ENCODE data around the gene KRT72. TPM values are rescaled to one million over a fixed set of nuclear protein-coding genes. Genes with fewer than 3 reads are reported as not detected.

KRT72 gene
- not detected in 2 replicates for total RNA-seq (2021)
- long read RNA-seq = 0 reads

DNA sequence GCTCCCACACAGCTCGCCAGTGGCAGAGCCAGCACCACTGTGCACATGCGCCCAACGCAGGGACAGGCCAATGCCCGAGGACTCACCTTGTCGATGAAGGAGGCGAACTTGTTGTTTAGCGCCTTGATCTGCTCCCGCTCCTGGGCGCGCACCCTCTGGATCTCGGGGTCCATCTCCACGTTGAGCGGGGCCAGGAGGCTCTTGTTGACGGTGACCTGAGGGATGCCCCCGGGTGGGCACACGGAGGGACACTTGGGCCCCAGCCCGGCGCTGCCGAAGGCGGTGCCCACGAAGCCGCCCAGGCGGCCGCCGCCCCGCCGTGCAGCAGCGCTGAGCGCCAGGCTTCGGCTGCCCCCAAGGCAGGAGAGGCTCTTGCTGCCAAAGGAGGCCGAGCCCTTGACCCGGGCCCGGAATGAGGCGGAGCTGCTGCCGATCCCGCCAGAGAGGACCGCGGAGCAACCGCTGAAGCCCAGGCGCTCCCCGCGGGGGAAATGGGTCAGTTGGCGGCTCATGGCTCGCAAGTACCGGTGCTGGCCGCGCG lies at the start of gene KRT72:
TSS of gene KRT72 (minus strand) at position 523 of the 541 bp plus-strand sequence. CDS start at position 512, 11 bp downstream.
- Mint-ChIP-seq H3K27me3 (ENCODE audit: low read depth) (peaks cover 33% of the 10 kb centered on the region), H3K4me3 (no peak within 1 kb of the TSS), H3K4me1 (no peaks in the 10 kb centered on the region), H3K9me3 (no peaks in the 10 kb centered on the region), H3K27ac (no peak within 1 kb of the TSS), H3K36me3 (ENCODE audit: insufficient read depth in 1 of 3, low read depth in 3 of 3) (no peaks in the 10 kb centered on the region)
- TF ChIP-seq, protein P1, sequence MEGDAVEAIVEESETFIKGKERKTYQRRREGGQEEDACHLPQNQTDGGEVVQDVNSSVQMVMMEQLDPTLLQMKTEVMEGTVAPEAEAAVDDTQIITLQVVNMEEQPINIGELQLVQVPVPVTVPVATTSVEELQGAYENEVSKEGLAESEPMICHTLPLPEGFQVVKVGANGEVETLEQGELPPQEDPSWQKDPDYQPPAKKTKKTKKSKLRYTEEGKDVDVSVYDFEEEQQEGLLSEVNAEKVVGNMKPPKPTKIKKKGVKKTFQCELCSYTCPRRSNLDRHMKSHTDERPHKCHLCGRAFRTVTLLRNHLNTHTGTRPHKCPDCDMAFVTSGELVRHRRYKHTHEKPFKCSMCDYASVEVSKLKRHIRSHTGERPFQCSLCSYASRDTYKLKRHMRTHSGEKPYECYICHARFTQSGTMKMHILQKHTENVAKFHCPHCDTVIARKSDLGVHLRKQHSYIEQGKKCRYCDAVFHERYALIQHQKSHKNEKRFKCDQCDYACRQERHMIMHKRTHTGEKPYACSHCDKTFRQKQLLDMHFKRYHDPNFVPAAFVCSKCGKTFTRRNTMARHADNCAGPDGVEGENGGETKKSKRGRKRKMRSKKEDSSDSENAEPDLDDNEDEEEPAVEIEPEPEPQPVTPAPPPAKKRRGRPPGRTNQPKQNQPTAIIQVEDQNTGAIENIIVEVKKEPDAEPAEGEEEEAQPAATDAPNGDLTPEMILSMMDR (conservative IDR thresholded peaks at IDR 0.05) = no peak
- Histone ChIP-seq H3K4ac (ENCODE audit: low read depth, low read length) (no peak within 1 kb of the TSS), H4K5ac (ENCODE audit: insufficient read length, low read depth, low read length) (no peak within 1 kb of the TSS), H2AK5ac (ENCODE audit: insufficient read length, low read length) (no peak within 1 kb of the TSS), H3K9ac (ENCODE audit: extremely low read depth, insufficient read length, low read length) (no peak within 1 kb of the TSS), H3K79me1 (ENCODE audit: insufficient read depth, low read depth, low read length, poor library complexity, severe bottlenecking) (no peaks in the 10 kb centered on the region), H3K23ac (ENCODE audit: insufficient read length, low read depth, low read length) (no peak within 1 kb of the TSS), H3K56ac (ENCODE audit: insufficient read length, low read depth, low read length) (no peak within 1 kb of the TSS), H3K23me2 (ENCODE audit: insufficient read length, low read depth, low read length, poor library complexity, severe bottlenecking) (no peaks in the 10 kb centered on the region), H4K8ac (replicated peaks; ENCODE audit: insufficient read length, low read depth, low read length) (no peak within 1 kb of the TSS), H3K14ac (ENCODE audit: insufficient read depth, low read length) (no peak within 1 kb of the TSS), H3K9me3 (ENCODE audit: control insufficient read depth, low read depth, low read length) (no peaks in the 10 kb centered on the region), H4K20me1 (ENCODE audit: control insufficient read depth, insufficient read depth, insufficient read length) (no peaks in the 10 kb centered on the region), H3K27me3 (ENCODE audit: insufficient read depth, low read length) (no peaks in the 10 kb centered on the region), H2BK5ac (ENCODE audit: insufficient read length, low read length) (no peak within 1 kb of the TSS), H3K79me2 (ENCODE audit: insufficient read depth, low read length) (no peaks in the 10 kb centered on the region), H3T11ph (ENCODE audit: low read length) (no peak within 1 kb of the TSS), H2BK12ac (ENCODE audit: insufficient read length, low read depth, low read length) (no peak within 1 kb of the TSS), H3K27ac (ENCODE audit: insufficient read length, low read depth, low read length) (no peak within 1 kb of the TSS), H2BK20ac (ENCODE audit: low read depth, low read length, poor library complexity, severe bottlenecking) (no peak within 1 kb of the TSS), H3K18ac (ENCODE audit: insufficient read length, low read depth, low read length) (no peak within 1 kb of the TSS), H2AFZ (ENCODE audit: low read length) (no peak within 1 kb of the TSS), H2BK120ac (ENCODE audit: low read depth, low read length, poor library complexity, severe bottlenecking) (no peak within 1 kb of the TSS), H3K4me2 (ENCODE audit: insufficient read depth, insufficient read length, low read length) (no peak within 1 kb of the TSS), H3K4me1 (ENCODE audit: insufficient read depth, low read length) (no peaks in the 10 kb centered on the region), H4K91ac (ENCODE audit: insufficient read length, low read depth, low read length) (no peak within 1 kb of the TSS), H2BK15ac (ENCODE audit: low read depth, low read length) (no peak within 1 kb of the TSS)
- no CpG with 5 or more reads among the region's 48 CpGs for WGBS (ENCODE audit: extremely low coverage, insufficient read length, low lambda C conversion rate)
- peak; percentile 51 for DNase-seq

All from H9 (cell line).